Cardiac fibroblast (primary cell): Measurements from ENCODE around the gene NKIRAS1.

Experiments used
- DNase-seq, 2 donors: peaks; one replicate each; pipeline versions ENCODE4 v3.0.0 to v3.0.0-alpha.2; 2010; ENCODE audit warnings: low read depth in 2 of 2
- H3K4me3 ChIP-seq, 2 donors: replicated peaks in 1 of 2; 1 replicate in 1 of 2; 2 replicates in 1 of 2; pipeline ENCODE4 v1.5.1; 2011; ENCODE audit warnings: low read depth in 2 of 2, low read length in 2 of 2, mild to moderate bottlenecking in 2 of 2, moderate library complexity in 1 of 2
- TF ChIP-seq, protein P1 (sequence below): IDR thresholded peaks from one replicate; pipeline ENCODE4 v1.5.1; 2011; ENCODE audit warnings: low read depth, mild to moderate bottlenecking, low read length, inconsistent platforms

NKIRAS1 gene

DNA sequence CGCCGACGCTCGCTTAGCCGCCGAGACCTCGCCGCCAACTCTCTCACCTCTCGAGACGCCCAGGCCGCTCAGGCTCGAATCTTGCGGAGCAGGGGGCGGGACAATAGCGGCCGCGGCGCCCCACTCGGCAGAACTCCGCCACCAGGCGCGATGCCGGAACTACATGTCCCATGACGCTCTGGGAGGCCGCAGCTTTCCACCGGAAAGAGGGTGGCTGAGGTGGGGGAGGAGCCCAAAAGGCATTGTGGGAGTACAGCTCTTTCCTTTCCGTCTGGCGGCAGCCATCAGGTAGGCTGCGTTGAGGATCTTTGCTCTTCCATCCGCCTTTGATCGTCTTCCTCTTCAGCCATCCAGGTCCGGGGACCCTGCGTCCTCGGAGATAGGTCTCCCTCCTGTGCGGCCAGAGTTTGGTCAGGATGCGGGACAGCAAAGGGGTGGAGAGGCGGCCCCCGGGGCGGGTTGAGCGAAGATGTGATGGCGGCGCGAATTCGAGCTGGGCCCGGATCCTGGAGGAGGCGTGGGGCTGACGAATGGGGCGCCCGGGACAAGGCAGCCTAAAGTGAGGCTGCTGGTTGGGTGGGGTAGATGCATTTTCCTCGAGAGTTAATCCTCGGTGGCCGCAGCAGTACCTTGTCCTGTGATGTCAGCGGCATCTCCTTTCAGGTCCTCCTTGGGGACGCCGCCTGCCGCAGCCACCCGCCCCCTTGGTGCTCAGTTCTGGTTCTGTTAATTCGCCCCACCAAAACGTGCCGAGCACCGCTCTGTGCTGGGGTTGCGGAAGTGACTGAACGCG is at the start of gene NKIRAS1, which contains the start of gene RPL15:
Gene NKIRAS1 (minus strand): TSS at position 105 of the 793 bp plus-strand sequence. CDS start 6,086 bp downstream, outside the sequence.
Gene RPL15 (plus strand): TSS at position 247 of the 793 bp plus-strand sequence. CDS start 728 bp downstream, outside the sequence.
- peak within 1 kb of the TSS; percentile 95 to 96 for H3K4me3 ChIP-seq
- TF ChIP-seq, protein P1, sequence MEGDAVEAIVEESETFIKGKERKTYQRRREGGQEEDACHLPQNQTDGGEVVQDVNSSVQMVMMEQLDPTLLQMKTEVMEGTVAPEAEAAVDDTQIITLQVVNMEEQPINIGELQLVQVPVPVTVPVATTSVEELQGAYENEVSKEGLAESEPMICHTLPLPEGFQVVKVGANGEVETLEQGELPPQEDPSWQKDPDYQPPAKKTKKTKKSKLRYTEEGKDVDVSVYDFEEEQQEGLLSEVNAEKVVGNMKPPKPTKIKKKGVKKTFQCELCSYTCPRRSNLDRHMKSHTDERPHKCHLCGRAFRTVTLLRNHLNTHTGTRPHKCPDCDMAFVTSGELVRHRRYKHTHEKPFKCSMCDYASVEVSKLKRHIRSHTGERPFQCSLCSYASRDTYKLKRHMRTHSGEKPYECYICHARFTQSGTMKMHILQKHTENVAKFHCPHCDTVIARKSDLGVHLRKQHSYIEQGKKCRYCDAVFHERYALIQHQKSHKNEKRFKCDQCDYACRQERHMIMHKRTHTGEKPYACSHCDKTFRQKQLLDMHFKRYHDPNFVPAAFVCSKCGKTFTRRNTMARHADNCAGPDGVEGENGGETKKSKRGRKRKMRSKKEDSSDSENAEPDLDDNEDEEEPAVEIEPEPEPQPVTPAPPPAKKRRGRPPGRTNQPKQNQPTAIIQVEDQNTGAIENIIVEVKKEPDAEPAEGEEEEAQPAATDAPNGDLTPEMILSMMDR, result peak; percentile 53
- DNase-seq, result peak; percentile 97 to 98

DNA sequence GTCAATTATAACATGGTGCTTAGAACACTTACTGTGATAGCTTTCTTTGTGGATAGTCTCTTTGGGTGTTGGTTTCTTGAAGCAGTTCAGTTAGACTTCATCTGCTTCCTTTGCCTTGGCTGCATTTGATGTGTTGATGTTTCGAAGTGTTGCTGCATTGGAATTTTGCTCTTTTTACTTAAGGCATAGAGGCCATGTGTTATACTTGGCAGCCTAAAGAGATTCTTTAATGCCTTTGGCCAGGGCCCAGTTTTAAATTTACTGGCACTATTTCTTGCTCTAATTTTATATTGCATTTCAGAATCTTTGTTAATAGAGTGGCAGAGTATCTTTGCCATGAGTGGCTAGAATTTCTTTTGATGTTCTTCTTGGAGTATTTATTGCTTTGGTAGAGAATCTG is 49.5 kb upstream of the NKIRAS1 start:
- TF ChIP-seq, protein P1, result no peak
- DNase-seq, result peak; percentile 64 to 88
- no peak overlapping the region for H3K4me3 ChIP-seq

DNA sequence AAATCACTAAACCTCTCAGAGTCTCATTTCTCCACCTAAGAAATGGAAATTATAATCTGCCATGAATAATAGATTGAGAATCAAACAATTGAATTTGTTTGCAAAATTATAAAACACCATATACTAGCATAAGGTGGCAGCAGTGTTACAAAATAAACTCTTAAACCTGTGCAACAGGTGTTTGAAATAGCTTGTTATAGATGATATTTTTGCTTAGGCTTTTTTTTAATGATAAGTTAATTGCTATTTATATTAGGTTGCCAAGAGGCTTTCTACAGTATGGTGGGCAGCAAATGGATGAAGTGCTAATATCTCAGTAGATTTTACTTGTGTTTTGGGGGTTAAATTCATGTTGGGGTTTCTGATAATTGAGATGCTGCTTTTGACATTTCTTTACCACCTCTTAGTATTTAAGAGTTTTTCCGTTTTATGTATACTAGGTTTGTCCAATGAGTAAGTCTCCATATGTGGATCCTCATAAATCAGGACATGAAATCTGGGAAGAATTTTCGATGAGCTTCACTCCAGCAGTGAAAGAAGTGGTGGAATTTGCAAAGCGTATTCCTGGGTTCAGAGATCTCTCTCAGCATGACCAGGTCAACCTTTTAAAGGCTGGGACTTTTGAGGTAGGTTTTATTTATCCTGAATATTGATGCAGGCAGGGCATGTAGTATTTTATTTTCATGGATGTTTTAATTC is 47.9 kb upstream of the NKIRAS1 start:
- DNase-seq, result no peak
- TF ChIP-seq, protein P1, result no peak
- H3K4me3 ChIP-seq, result no peak overlapping the region

DNA sequence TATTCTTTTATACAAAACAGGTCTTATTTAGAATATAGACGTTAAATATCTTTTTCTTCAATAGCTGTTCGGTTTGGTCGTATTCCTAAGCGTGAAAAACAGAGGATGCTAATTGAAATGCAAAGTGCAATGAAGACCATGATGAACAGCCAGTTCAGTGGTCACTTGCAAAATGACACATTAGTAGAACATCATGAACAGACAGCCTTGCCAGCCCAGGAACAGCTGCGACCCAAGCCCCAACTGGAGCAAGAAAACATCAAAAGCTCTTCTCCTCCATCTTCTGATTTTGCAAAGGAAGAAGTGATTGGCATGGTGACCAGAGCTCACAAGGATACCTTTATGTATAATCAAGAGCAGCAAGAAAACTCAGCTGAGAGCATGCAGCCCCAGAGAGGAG is 45.1 kb upstream of the NKIRAS1 start:
- TF ChIP-seq, protein P1, result no peak
- no peak for DNase-seq
- no peak overlapping the region for H3K4me3 ChIP-seq

DNA sequence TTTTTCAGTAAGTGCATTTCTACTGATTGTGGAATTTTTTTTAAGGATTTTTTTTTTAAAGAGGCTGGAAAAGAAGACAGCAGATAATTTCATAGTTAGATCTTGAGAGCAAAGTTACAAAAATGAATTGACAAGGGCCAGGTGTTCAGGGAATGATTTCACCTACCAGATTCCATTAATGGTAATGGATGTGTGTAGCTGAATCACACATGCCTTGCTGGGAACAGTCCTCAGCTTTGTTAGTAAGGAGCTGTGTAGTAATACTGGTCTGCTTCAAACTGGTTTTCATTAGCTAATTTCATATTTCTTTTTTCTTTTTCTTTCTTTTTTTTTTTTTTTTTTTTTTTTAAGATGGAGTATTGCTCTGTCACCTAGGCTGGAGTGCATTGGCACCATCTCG is 44.3 kb upstream of the NKIRAS1 start:
- TF ChIP-seq, protein P1, result no peak
- DNase-seq, result peak in 1 of 2 donors; percentile 36
- no peak overlapping the region for H3K4me3 ChIP-seq

DNA sequence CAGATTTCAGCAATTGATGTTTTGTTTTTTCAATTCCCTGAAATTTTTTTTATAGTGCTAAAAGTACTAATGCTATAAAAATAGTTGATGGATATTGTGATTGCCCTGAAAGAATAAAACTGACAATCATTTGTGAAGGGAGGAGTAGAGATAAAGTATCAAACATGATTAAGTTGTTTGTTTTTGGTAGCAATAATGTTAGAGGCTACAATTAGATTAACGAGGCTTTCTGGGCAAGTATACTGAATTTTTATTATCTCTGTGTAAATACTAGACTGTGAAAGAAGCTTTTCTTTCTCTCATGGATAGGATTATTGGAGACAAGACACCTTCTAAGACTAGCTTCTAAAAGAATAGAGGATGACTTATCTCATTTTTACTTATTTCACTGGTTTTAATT is 43.9 kb upstream of the NKIRAS1 start:
- no peak overlapping the region for H3K4me3 ChIP-seq
- TF ChIP-seq, protein P1, result no peak

More for the DNA sequence above, 43.9 kb upstream of the NKIRAS1 start:
- no peak for DNase-seq
